Measurements from ENCODE around the gene LCOR. TPM values are rescaled to one million over a fixed set of nuclear protein-coding genes. Genes with fewer than 3 reads are reported as not detected.

The LCOR gene
- total and polyA plus RNA-seq, 9 of the 15 experiments (the other 6 are each of a cell fraction or from before 2014, with no cell fraction given), result 3.6 to 25.2 (median 14.4) TPM

GRCh38 chr10:96935810-96936209 is 103.7 kb downstream of the LCOR start (continued):
- TF ChIP-seq HOMEZ (CRISPR knock-in tag; IDR thresholded peaks at IDR 0.05) (no peak), TFAP4 (CRISPR knock-in tag; IDR thresholded peaks at IDR 0.05; ENCODE audit: borderline replicate concordance) (no peak), HMBOX1 (IDR thresholded peaks at IDR 0.05) (no peak), MLLT1 (IDR thresholded peaks at IDR 0.05) (no peak), MCM3 (IDR thresholded peaks at IDR 0.05) (no peak), FOXA3 (CRISPR knock-in tag; conservative IDR thresholded peaks at IDR 0.05 in 1 of 2, IDR thresholded peaks at IDR 0.05 in 1 of 2) (no peak), ZC3H11A (IDR thresholded peaks at IDR 0.05; ENCODE audit: low read depth, low read length) (no peak), ZKSCAN3 (CRISPR knock-in tag; IDR thresholded peaks at IDR 0.05) (no peak), HES1 (IDR thresholded peaks at IDR 0.05; ENCODE audit: low read depth) (no peak), CEBPZ (IDR thresholded peaks at IDR 0.05; ENCODE audit: borderline replicate concordance, low read depth, low read length) (no peak), ELK1 (CRISPR knock-in tag; IDR thresholded peaks at IDR 0.05) (no peak), C11orf30 (IDR thresholded peaks at IDR 0.05; ENCODE audit: low read depth) (no peak), THAP12 (CRISPR knock-in tag; IDR thresholded peaks at IDR 0.05) (no peak)
